Activated naive CD8-positive, alpha-beta T cell treated with anti-CD3 and anti-CD28 coated beads, Interleukin-2, amount 50 U/mL, for 16 hours (primary cell): ENCODE measurements around the gene SHQ1.

Experiments
- DNase-seq: peaks from one replicate; pipeline ENCODE4 v3.0.0-alpha.2; 2020; ENCODE audit warnings: low read depth, low spot score

Gene SHQ1

DNA sequence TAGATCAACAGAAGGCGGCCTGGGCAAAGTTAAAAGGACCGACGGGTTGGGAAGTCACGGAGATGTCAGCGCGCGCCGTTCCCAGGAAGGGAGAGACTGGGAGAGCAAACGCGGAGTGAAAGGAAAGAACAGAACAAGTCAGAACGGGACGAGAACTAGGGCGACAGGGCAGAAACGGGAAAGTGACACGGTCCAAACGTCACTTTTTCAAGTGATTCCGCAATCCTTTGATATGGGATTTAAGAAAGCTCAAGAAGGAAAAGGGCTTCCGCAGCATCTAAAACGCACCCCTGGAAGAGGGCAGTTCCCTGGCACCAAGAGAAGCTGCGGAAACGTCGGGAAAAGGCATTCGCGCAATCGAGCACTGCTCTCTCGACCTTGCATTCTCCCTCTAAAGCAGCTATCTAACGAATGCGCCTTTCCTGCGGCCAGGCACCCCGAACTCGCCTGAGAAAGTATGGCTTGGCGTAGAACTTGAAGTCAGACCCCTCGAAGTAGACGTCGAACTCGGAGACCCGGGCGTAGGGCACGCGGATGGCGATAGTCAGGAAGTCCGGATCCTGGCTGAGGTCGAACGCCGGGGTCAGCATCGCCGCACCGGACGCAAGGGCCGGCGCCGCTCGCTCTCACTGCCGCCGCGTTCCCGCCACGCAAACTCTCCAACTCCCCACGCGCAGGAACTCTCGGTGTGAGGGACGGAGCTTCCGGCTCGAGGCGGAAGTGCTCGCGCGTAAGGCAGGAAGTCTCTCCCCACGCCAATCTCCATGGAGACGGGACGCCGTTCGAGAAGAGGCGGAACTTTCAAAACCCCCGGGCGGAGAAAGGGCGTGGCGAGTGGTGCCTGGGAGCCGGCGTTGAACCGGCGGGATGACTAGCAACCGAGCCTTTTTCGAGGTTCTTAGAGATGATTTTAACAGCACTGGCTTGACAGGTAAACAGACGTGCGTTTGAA, at the start of gene SHQ1:
Gene SHQ1, minus strand, starts transcription at position 695 of the 952 bp plus-strand sequence. Its CDS starts 105 bp downstream, at position 590.
- DNase-seq = peak; percentile 87

DNA sequence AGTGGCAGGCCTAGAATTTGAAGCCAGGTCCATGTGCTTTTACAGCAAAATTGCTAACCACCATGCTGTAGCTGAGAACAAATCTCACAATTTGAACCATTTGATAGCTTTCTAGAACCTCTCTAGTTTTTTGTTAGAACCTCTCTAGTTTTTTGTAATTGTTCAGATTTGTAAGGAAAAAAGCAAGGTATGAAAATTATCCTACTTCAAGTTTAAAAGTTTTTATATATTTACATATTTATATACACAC, 49.4 kb upstream of the SHQ1 start:
- DNase-seq = no peak

DNA sequence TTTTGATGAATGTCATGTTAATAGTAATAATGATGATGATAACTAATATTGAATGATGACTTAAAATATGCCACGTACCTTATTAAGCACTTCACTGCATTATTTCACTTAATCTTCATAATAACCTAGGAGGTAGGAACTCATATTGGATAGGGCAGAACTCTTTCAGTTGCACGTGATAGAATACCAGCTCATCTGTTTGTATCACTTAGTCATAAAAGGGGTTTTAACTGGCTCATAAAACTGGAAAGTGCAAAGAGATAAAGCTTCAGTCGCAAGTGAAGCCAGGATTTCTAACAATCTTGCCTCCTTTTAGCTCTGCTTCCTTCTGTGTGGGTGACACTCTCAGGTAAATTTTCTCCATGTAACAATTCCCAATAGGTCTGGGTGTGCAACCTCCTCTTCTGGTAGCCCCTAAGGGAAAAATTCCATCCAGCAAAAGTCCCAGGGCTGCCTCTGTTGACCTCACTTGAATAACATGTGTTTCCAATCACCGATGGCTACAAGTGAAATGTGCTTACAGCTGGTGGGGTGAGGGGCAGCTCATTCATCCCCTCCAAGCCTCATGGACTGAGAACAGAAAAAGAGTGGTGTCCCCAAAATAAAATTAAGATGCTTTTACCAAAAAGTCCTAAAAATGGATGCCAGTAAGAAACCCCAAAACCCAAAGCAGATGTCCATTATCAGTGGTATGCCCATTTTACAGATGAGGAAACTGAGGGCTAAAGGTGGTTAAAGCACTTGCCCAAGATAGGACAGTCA, 48.9 kb upstream of the SHQ1 start:
- no peak for DNase-seq

DNA sequence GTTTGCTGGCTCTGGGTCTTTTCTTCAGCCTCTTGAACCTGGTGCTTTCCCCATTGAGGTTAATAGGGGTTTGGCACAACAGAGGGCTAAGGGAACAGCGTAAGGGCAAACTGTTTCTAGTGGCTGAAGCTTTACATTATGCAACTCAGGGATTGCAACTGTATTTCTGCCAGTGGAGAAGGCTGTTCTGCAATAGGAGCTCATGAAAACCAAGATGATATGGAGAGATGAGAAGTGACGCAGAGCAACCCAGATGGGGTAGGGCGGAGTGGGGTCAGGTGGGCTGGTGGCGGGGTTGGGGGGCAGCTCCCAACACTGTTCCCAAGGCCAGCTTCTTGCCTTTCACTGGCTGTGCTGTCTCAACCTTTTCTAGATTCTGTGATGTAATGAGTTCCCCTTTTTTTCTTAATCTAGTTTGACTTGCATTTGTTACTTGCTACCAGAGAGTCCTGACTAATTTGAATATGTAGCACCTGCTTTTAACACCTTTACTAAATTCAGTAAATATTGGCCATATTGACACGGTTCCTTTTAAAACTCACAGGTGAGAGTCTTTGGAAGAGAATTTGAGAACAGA, 46.8 kb upstream of the SHQ1 start:
- no peak for DNase-seq

DNA sequence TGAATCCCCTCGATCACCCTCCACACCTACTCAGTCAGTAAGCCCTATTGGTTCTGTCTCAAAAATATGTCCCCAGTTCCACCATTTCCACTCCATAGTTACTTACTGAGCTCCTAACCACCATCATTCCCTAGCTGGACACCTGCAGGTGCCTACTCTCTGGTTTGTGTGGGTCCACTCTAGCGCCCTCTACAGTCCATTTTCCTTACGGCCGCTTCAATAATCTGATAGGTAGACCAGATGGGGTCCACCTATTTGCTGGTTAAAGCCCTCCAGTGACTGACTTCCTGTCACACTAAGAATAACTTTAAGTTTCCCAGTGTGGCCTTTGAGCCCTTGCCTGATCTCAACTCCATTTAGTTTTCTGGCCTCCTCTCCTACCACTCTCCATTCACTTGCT, 44.6 kb upstream of the SHQ1 start:
- no peak for DNase-seq

DNA sequence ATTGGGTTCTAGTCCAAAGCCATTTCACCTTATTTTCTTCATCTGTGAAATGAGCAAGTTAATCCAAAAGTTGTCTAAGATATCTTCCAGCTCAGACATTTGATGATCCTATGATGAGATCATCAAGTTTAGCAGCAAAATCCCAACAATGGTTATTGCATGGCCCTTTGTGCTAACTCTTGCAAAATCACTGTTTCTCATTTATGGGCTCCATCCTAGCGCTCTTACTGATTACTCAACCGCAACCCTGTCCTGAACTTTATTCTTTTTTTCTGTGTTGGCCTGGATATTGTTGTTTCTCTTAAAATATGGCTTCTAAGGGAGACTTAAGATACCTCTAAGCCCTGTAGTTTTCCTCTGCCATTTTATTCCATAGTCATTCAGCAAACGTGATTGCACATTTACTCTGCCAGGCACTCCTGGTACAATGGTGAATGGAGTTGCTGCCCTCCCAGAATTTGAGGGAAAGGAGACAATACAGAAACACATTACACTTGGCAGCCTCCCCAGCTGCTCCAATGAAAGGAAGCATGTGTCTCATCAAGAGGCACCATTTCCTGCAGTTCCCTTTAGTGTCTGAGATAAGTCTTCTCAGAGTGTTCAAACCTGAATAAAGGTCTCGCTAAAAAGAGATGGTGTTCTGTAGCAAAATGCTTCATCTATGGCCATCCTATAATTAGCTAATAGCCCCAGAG, 44.0 kb upstream of the SHQ1 start:
- no peak for DNase-seq

DNA sequence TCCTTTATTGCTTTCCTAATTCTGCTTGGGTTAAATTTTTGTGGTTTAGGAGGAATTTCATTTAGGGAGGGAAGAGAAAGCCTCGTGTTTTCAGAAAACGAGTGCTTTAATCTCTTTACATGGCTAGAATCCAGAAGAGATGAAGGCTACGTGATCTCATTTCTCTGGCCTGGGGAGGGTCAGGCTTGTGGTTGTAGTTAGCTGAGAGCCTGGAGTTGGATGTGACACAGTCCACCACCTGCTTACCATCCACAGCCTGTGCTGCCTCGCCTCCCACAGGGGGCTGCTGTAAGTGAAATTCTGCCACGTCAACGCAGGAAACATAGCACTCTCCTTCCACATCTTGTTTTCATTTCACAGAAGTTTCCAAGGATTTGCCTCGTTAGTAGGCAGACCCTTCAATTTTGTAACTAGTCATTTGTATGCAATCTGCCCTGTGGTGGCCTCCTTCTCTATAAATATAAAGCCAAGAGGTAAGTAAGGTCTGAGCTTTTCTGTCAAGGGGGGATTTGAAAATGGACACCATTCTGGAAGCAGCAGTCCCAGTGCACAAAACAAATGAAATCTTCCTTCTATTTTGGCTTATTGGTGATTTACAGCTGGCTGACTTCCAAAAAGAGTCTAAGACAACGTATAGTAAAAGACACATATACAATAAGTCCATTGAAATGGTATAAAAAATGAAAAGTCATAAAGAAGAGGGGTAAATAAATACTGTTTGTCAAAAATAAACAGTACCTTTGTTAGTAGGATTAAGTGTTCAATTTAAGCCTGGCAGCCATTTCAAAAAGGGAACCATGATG, 43.0 kb upstream of the SHQ1 start:
- DNase-seq = no peak

DNA sequence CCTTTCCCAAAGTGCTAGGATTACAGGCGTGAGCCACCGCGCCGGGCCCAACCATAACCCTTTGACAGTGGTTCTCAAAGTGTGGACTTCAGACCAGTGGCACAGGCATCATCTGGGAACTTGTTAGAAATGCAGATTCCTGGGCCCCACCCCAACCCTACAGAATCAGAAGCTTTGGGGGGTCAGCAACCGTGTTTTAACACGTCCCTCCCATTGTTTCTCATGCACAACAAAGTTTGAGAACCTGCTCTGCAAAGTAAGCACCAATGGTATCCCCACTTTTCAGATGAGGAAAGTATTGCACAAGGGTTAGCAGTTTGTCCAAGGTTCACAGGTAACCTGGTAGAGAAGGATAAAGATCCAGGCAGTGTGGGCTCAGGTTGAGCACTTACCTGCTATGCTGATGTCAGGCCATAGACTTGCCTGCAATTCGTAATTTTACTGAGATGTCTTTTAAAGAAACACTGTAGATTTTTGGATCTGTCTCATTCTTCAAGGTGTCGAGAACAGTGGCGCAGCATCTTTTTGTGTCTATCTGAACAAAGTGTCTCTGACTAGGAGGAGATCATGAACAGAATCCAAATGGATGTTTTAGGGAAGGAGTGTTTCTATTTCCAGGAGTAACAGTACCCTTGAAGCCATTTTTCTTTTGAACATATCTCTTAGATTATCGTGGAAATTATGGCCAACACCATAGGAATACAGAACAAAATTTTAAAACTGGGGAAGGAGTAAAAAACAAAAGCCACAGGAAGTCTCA, 42.1 kb upstream of the SHQ1 start:
- no peak for DNase-seq

DNA sequence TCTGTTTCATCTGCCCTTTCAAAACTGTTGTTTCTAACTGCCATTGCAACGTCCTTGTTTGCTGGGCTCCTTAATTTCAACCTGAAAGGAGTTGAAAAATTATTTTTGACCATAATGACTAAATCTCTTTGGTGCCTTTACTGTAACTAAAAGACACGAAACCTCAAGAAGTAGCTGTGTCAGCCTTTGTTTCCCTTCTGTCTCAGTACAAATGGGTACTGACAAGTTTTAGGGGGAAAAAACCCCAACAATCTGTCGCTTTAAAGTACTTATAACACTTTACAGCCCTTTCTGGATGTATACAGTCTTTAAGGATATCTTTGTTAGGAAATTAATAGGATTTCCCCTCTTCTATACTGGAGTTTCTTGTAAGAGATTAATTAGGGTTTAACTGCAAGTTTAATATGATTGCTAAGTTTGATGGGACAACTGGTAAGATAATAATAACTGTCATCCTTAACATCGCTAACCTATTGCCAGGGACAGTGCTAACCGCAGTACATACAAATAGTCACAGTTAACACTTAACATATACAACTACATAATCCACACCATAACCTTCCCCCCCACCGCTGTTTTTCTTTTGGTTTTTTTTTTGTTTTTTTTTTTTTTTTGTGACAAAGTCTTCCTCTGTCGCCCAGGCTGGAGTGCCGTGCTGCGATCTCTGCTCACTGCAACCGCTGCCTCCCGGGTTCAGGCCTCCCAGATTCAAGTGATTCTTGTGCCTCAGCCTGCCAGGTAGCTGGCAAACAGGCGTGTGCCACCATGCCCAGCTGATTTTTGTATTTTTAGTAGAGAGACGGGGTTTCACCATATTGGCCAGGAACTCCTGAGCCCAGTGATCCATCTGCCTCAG, 41.3 kb upstream of the SHQ1 start:
- DNase-seq = no peak

DNA sequence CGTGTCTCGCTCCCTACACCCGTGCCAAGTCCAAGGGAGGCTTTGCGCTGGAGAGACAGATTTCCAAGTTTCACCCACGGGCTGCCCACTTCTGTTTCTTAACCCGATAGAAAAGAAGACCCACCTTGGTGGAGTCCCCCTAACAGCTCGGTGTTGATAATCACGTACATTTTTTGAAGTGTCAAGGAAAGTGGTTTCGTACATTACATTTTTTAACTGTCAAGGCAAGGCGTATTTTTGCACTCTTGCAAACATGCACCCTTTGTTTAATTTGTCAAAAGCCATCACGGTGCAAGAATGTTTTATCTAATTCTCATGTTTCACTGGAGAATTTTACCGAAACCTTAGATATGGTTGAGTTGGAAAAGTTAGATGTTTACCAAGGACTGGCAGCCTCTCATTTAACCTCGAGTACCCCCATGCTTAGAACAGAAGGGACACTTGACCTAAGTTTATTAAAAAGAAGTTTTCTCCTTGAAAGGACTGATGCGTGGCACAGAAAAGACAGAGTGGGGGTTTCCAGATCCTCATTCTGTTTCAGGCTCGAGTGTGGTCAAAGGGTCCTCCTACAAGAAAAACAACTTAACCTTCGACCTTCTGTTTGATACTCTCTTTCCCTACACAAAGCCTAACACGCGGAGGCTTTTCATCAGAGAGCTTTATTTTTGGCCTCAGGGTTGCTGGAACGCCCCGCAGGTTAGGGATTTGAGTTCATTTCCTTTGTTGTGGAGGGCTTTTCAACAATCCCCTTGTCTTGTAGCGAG, 40.5 kb upstream of the SHQ1 start:
- DNase-seq = no peak

DNA sequence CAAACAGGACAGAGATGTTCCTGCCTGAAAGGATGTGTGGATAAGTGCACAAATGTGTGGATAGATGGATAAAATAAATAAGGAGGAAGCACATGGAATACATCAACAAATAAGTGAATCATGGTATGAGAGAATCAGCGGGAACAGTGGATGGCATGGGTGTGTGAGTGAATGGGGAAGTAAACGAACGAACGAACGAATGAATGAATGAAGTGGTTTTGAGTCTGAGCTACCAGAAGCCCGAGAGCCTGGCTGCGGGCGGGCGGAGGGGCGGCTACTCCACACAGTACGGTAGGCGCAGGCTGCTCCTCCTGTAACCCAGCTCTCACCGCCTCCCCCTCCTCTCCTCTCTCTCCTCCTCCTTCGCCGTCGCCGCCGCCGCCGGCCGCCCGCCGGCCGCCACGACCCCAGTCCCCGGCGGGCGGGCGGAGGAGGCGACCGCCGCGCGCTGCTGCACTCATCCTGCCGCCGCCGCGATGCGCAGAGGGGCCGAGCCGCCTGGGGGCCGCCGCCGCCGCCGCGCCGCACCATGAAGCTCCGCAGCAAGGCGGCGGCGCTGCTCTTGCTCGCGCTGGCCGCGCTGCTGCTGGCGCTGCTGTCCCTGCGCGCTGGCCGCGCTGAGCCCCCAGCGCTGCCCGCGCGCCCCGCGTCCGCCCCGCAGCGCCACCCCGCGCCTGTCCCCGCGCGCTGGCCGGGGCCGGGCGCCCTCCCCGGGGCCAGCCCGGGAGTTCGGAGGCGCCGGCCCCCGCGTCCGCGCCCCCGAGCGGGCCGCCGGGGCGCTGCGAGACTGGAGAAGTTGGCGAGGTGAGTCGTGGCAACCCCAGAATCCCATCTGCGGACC, 39.7 kb upstream of the SHQ1 start, which contains the start of gene GXYLT2:
Gene GXYLT2, plus strand, starts transcription at position 342 of the 841 bp plus-strand sequence. Its CDS starts 188 bp downstream, at position 530.
- no peak for DNase-seq

DNA sequence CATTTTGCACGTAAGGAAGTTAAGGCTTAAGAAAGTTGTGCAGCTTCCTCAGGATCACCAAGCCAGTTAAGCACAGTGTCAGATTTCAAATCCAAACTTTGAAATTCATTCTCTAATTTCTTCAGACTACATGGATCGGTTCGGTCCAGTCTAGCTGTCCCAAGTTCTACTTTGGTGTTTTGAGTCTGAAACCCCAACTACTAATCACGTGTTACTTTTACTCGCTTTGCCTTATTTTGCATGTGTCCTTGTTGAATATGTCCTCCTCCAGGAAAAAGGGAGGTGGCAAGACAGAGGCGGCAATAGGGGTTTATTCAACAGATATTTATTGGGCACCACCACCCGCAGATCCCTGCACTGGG, 39.1 kb upstream of the SHQ1 start:
- no peak for DNase-seq

DNA sequence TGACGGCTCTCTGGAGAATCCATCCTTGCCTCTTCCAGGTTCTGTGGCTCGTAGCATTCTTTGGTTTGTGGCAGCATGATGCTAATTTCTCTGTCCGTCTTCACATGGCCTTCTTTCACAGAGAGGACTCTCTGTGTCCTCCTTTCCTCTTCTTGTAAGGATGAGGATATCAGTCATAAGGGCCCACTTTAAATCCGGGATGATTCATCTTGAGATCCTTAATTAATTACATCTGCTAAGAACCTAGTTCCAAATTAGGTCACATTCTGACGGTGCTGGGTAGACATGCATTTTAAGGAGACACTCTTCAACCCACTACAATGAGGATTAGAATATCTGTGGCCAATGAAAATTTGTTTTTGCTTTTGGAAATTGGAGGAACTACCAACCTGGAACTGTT, 23.9 kb upstream of the SHQ1 start:
- DNase-seq = no peak

DNA sequence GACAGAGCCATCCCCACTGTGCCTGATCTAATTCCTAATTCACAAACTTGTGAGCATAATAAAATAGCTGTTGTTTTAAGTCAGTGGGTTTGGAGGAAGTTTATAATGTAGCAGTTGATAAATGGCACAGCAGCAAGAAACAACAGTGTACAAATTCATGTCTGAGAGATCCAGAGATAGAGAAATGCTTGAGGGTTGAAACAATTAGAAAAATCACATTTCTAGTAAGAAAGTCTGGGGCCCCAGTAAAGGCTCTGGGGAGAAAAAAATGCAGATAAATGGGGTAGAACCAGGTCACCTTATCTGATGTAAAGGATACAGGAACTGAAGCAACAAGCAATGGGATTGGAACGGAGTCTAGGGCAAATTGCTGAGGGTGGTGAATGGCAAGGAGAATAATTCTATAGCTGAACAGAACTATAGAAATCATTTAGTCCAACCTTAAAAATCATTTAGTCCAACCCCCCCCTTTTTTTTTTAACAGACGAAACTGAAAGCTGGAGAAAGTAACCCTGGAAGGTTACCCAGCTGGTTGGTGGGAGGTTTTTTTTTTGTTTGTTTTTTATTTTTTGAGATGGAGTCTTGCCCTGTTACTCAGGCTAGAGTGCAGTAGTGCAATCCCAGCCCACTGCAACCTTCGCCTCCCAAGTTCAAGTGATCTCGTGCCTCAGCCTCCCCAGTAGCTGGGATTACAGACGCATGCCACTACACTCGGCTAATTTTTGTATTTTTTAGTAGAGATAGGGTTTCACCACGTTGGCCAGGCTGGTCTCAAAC, 14.3 kb upstream of the SHQ1 start:
- DNase-seq = no peak

DNA sequence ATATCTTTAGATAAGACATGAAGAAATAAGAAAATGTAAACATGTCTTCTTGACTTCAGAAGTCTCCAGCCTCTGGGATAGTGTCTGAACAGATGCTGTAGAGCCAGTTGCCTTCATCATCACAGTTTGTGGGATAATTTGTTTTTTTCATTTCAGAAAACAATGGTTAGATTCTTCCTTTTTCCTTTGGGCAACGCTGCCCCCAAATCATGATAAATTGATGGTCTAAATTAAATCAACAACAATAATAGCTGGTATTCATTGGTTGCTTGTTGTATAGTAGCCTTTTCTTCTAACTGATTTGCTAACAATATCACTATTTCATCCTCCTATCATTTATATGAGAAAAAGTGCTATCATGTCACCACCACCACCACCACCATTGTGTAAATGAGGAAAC, 12.6 kb upstream of the SHQ1 start:
- no peak for DNase-seq

DNA sequence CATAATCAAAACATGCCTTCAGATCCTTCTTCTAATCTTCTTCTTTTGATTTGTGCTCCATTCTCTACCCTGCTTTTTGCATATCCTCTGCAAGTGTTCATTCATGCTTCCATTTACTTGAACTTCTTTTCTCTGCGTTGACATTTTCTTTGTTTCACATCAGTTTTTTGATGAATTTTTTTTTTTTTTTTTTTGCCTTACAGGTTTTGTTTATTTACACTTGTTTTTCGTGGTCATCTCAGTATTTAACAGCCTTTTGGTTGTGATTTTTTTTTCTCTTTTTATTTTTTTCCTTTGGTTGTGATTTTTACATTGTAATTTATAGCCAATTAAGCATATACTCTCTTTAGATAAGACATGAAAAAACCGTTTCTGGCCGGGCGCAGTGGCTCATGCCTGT, 11.8 kb upstream of the SHQ1 start:
- no peak for DNase-seq

DNA sequence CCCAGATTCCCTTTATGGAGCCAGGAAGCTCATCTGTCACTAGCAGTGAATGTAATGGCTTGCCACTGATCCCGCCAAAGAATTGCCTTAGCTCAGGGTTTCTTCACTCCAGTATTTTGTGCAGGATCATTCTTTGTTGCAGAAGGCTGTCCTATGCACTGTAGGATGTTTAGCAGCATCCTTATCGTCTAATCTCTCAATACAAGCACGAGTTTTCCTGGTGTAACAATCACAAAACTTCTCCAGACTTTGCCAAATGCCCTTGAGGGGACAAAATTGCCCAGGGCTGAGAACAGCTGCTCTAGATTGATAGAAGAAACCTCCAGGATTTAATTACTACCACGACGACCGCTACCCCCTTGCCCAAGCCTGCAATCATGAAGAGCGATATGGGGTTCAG, 6.8 kb upstream of the SHQ1 start:
- DNase-seq = no peak
